Measurements from ENCODE around the gene ANO8.
A peak's percentile ranks its signal among the peaks of the same experiment; 100 is the strongest.
"Not testable (repeated sequence)": the region's sequence is repeated elsewhere in the genome, so short reads cannot be mapped to it uniquely, and the experiment has no call there.

ANO8 gene

GRCh38 chr19:17286752-17287151, 47.9 kb downstream of the ANO8 start:
- DNase-seq (ENCODE audit: low read depth) = no peak

GRCh38 chr19:17286263-17286662, 48.4 kb downstream of the ANO8 start:
- DNase-seq (ENCODE audit: low read depth) = no peak

- no peak for DNase-seq (ENCODE audit: low read depth)
Observed at GRCh38 chr19:17285415-17286135, 49.1 kb downstream of the ANO8 start.

- no peak for DNase-seq (ENCODE audit: low read depth)
Observed at GRCh38 chr19:17283504-17283996, 51.1 kb downstream of the ANO8 start.

- peak; percentile 79 for DNase-seq (ENCODE audit: low read depth)
Observed at GRCh38 chr19:17282488-17283125, 52.0 kb downstream of the ANO8 start.

- DNase-seq (ENCODE audit: low read depth) = peak; percentile 53
Observed at GRCh38 chr19:17281391-17282304, 53.0 kb downstream of the ANO8 start, which contains the start of gene ANKLE1. Gene ANKLE1, plus strand, starts transcription at chr19:17281901. Its CDS starts 20 bp downstream, at chr19:17281921.

- DNase-seq (ENCODE audit: low read depth) = no peak
Observed at GRCh38 chr19:17279436-17279835, 55.2 kb downstream of the ANO8 start.

- DNase-seq (ENCODE audit: low read depth) = no peak
Observed at GRCh38 chr19:17275441-17276175, 59.0 kb downstream of the ANO8 start.

- DNase-seq (ENCODE audit: low read depth) = not testable (repeated sequence)
Observed at GRCh38 chr19:17274892-17275291, 59.8 kb downstream of the ANO8 start.
